Smooth muscle cell (in vitro differentiated cells): ENCODE measurements around the gene NUPR2. TPM values are rescaled to one million over a fixed set of nuclear protein-coding genes. Genes with fewer than 3 reads are reported as not detected.
A peak's percentile ranks its signal among the peaks of the same experiment; 100 is the strongest.

Source experiments
- DNase-seq: peaks from one replicate; lab custom pipeline; 2025; ENCODE audit not compliant: unreplicated experiment; lab: John Stamatoyannopoulos, UW
- H2AFZ ChIP-seq: fragments of 200-600 bp; sonication (generic); 2 replicates; pipeline ENCODE4 v1.6.0; 2016; ENCODE audit warnings: antibody characterized with exemption, low read depth, mild to moderate bottlenecking
- H3F3A ChIP-seq: fragments of 200-600 bp; sonication (generic); 2 replicates; pipeline ENCODE4 v1.6.0; 2017; ENCODE audit warnings: antibody characterized with exemption, low read depth
- H3K27ac ChIP-seq: fragments of 200-600 bp; sonication (generic); 2 replicates; pipeline ENCODE4 v1.5.1; 2016; ENCODE audit warnings: low read depth, mild to moderate bottlenecking
- H3K27me3 ChIP-seq: fragments of 200-600 bp; sonication (generic); 2 replicates; pipeline ENCODE4 v1.6.1; 2016; ENCODE audit warnings: low read depth, mild to moderate bottlenecking
- H3K36me3 ChIP-seq: fragments of 200-600 bp; sonication (generic); 2 replicates; pipeline ENCODE4 v1.5.1; 2016; ENCODE audit warnings: low read depth
- H3K4me1 ChIP-seq: fragments of 200-600 bp; sonication (generic); 2 replicates; pipeline ENCODE4 v1.5.1; 2016; ENCODE audit warnings: low read depth
- H3K4me2 ChIP-seq: fragments of 200-600 bp; sonication (generic); 2 replicates; pipeline ENCODE4 v1.6.0; 2016; ENCODE audit warnings: mild to moderate bottlenecking
- H3K4me3 ChIP-seq: fragments of 200-600 bp; sonication (generic); 2 replicates; pipeline ENCODE4 v1.5.1; 2016; ENCODE audit warnings: mild to moderate bottlenecking
- H3K79me2 ChIP-seq: fragments of 200-600 bp; sonication (generic); 2 replicates; pipeline ENCODE4 v1.6.0; 2016; ENCODE audit warnings: low read depth, mild to moderate bottlenecking
- H3K9ac ChIP-seq: fragments of 200-600 bp; sonication (generic); 2 replicates; pipeline ENCODE4 v1.6.0; 2016; ENCODE audit warnings: low read depth
- H3K9me3 ChIP-seq: fragments of 200-600 bp; sonication (generic); replicated peaks from 2 replicates; pipeline ENCODE4 v1.5.1; 2016; ENCODE audit warnings: low read depth
- H4K20me1 ChIP-seq: fragments of 200-600 bp; sonication (generic); 2 replicates; pipeline ENCODE4 v1.6.0; 2016; ENCODE audit warnings: low read depth
- WGBS: methylation state at CpG from one replicate; pipeline ENCODE4 v1.1.7; 2016; ENCODE audit warnings: low lambda C conversion rate; 5-methylcytosine and 5-hydroxymethylcytosine counted together
- polyA plus RNA-seq: library from polyadenylated mRNA; unstranded; fragments of >200 nt; fragmentation: Nextera tagmentation; extraction: Ambion mirVana; gene quantifications from 2 replicates; pipeline ENCODE4 v1.2.1, GENCODE V29; 2016
- total RNA-seq: library from RNA; depleted of rRNA; stranded (reverse); fragments of >200 nt; gene quantifications from 2 replicates; pipeline ENCODE4 v1.2.3, GENCODE V29; 2014
- TF ChIP-seq, protein P1 (sequence below): fragments of 200-600 bp; sonication (generic); IDR thresholded peaks from 2 replicates; pipeline ENCODE4 v1.5.1; 2017; ENCODE audit warnings: borderline replicate concordance, mild to moderate bottlenecking, antibody characterized with exemption; ENCODE audit not compliant: insufficient read depth, poor library complexity, severe bottlenecking

Gene NUPR2
- total and polyA plus RNA-seq, 2 experiments from 2014 or later, result not detected

DNA sequence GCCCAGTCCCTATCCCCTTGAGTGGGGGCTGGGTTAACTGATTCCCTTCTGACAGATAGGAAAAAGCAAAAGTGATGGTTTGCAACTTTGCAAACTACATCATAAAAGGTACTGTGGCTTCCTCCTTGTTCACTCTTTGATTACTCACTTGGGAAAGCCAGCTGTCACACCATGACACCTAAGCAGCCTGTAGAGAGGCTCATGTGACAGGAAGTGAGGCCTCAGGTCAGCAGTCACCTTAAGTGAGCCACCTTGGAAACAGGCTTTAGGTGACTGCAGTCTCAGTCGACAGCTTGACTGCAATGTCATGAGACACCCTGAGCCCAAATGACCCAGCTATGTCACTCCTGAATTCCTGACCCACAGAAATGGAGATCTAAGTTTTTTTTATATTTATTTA is 5.6 kb downstream of the NUPR2 start:
- 86% methylated on average over 1 of the region's 1 CpG for WGBS
- H3K27me3 ChIP-seq, result no peaks in the 10 kb centered on the region
- no peak overlapping the region for H2AFZ ChIP-seq
- H4K20me1 ChIP-seq, result no peaks in the 10 kb centered on the region
- no peaks in the 10 kb centered on the region for H3K36me3 ChIP-seq
- H3K79me2 ChIP-seq, result peaks cover 6% of the 10 kb centered on the region
- H3K9me3 ChIP-seq, result no peaks in the 10 kb centered on the region
- DNase-seq, result no peak
- no peak overlapping the region for H3K27ac ChIP-seq
- no peaks in the 10 kb centered on the region for H3F3A ChIP-seq
- H3K9ac ChIP-seq, result no peak overlapping the region
- no peaks in the 10 kb centered on the region for H3K4me1 ChIP-seq
- H3K4me3 ChIP-seq, result no peak overlapping the region
- H3K4me2 ChIP-seq, result no peak overlapping the region
- TF ChIP-seq, protein P1, sequence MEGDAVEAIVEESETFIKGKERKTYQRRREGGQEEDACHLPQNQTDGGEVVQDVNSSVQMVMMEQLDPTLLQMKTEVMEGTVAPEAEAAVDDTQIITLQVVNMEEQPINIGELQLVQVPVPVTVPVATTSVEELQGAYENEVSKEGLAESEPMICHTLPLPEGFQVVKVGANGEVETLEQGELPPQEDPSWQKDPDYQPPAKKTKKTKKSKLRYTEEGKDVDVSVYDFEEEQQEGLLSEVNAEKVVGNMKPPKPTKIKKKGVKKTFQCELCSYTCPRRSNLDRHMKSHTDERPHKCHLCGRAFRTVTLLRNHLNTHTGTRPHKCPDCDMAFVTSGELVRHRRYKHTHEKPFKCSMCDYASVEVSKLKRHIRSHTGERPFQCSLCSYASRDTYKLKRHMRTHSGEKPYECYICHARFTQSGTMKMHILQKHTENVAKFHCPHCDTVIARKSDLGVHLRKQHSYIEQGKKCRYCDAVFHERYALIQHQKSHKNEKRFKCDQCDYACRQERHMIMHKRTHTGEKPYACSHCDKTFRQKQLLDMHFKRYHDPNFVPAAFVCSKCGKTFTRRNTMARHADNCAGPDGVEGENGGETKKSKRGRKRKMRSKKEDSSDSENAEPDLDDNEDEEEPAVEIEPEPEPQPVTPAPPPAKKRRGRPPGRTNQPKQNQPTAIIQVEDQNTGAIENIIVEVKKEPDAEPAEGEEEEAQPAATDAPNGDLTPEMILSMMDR, result no peak

DNA sequence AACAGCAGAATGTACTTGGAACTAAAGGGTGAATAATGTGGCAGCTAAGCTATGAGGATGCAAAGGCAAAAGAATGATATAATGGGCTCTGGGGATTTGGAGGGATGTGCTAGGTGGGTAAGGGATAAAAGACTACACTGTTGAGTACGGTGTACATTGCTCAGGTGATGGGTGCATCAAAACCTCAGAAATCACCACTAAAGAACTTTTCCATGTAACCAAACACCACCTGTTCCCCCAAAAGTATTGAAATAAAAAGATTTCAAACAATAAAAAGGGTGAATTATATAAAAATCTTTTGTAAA is 8.3 kb downstream of the NUPR2 start:
- Histone ChIP-seq H3F3A (no peaks in the 10 kb centered on the region), H3K9me3 (no peaks in the 10 kb centered on the region), H3K27me3 (no peaks in the 10 kb centered on the region), H3K4me1 (no peaks in the 10 kb centered on the region), H4K20me1 (no peaks in the 10 kb centered on the region), H3K9ac (no peak overlapping the region), H3K4me2 (no peak overlapping the region), H3K79me2 (peaks cover 12% of the 10 kb centered on the region), H3K4me3 (no peak overlapping the region), H3K27ac (no peak overlapping the region), H2AFZ (no peak overlapping the region), H3K36me3 (no peaks in the 10 kb centered on the region)
- TF ChIP-seq, protein P1, result no peak
- 89% methylated on average over 1 of the region's 1 CpG for WGBS
- DNase-seq, result no peak

DNA sequence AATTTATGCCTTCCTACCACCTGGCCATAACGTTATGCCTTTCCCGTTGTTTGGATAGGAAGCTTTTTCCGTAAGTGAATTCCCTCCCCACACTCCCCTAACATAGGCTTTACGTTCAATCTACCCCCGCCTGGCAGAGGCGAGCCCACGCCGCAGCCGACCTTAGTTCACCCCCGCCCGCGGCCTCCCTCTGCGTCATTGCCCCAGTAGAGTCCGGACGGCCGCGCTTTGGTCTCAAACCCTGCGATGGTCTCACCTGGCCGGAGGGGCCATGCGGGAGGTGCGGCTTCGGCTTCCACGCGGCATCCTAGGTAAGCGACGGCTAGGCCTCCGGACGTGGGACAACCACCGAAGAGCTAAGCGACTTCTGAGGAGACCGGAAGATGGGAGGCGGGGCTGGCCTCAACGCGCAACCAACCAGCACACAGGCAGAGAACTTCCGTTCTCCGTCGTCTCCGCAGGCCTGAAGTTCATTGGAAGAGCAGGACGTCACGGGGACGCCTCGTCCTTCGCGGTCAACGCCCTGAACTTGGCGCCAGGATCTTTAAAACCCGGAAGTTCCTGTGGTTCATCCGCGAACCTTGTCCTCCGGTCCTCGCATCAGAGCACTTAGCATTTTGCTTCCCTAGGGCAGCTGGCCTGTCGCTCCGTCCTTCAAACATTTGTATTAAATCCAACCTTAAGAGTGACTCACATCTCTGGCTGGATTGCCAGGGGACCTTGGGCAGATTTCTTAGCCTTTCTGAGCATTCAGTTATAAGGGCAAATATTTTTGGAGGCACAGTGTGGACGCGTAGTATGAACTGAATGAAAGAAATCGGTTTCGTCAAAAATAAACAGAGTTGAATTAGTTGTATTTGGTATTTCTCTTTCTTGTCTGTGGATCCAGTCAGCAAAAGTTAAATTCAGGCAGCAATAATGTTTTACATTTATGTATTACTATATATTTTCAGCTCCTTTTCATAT is 9.8 kb downstream of the NUPR2 start, which contains the start of gene CHCHD2:
Gene CHCHD2 (minus strand): TSS at position 369 of the 966 bp plus-strand sequence. CDS start 63 bp downstream, at position 306.
- 63% methylated on average over 57 of the region's 57 CpGs for WGBS
- peak within 1 kb of the TSS; percentile 76 for H3K27ac ChIP-seq

More for the DNA sequence above, 9.8 kb downstream of the NUPR2 start, which contains the start of gene CHCHD2:
- Histone ChIP-seq H3K4me2 (peak within 1 kb of the TSS; percentile 81), H3K9ac (peak within 1 kb of the TSS; percentile 85), H3K36me3 (no peaks in the 10 kb centered on the region), H3F3A (no peaks in the 10 kb centered on the region), H3K27me3 (no peaks in the 10 kb centered on the region), H3K4me1 (no peaks in the 10 kb centered on the region), H2AFZ (peak within 1 kb of the TSS; percentile 42), H3K9me3 (no peaks in the 10 kb centered on the region), H3K79me2 (peaks cover 12% of the 10 kb centered on the region), H3K4me3 (peak within 1 kb of the TSS; percentile 62), H4K20me1 (no peaks in the 10 kb centered on the region)
- TF ChIP-seq, protein P1, result no peak
- DNase-seq, result peak; percentile 20
